Measurements from ENCODE around the gene SCO2. TPM values are rescaled to one million over a fixed set of nuclear protein-coding genes. Genes with fewer than 3 reads are reported as not detected.

SCO2 gene, protein sequence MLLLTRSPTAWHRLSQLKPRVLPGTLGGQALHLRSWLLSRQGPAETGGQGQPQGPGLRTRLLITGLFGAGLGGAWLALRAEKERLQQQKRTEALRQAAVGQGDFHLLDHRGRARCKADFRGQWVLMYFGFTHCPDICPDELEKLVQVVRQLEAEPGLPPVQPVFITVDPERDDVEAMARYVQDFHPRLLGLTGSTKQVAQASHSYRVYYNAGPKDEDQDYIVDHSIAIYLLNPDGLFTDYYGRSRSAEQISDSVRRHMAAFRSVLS
- 1 to 10 TPM in 6 of 7 donors, not detected in 1; 1.2 to 7.4 (median 5.0) TPM for total RNA-seq
- polyA plus RNA-seq = 10 to 100 TPM in 2 of 3 donors, 1 to 10 TPM in 1; 4.4 to 12.7 (median 12.0) TPM
- long read RNA-seq, donor 1, partial matches to known transcripts = 0 of 2 reads
- long read RNA-seq, donor 1, other reads (novel, unspliced or antisense) = 0 of 2 reads
- long read RNA-seq, donor 2 = 0 reads

DNA sequence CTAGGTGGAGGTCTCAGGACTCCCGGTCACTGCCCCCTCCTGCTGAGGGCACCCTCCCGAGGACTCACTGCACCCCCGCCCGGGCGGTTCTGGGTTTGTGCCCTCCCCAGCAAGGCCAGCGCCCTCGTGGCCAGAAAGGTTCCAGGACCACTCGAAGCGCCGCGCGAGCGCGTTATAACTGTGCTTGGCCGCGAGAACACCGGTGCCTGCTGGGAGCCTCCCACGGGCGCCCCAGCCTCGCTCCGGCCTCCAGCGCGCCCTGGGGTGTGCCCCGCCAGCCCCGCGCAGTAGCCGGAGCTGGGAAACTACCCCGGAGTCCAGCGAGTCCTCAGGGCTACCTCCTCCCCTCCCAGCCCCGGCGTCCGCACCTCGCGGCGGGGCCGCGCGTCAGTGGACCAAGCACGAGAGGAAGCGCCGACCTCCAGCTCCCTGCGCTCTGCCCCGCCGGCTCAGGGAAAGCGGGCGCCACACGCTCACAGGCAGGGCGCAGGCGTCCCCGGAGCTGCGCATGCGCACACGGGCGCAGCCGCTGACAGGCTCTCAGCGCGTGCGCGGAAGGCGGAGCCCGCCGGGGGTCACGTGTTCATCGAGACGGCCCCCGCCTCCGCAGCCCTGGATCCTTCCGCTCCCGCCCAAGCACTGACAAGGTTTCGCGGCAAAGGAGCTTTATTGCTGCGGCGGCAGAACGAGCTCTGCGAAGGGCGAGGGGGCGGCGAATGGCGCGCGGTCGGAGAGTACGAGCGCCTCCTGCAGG, at the start of gene SCO2:
Gene SCO2, minus strand, starts transcription at position 495 of the 754 bp plus-strand sequence. CDS start 1,187 bp downstream, outside the sequence.
- intact Hi-C loops (cut with DNase I; ENCODE audit: low total_unique reads) = no loop called here
- 0 to 1% (median 1%) methylated on average over 19 to 84 of the region's 84 CpGs for WGBS, 5 donors
- peaks cover 30 to 73% (median 52%) of the 10 kb centered on the region in 6 donors for H3K4me1 ChIP-seq

DNA sequence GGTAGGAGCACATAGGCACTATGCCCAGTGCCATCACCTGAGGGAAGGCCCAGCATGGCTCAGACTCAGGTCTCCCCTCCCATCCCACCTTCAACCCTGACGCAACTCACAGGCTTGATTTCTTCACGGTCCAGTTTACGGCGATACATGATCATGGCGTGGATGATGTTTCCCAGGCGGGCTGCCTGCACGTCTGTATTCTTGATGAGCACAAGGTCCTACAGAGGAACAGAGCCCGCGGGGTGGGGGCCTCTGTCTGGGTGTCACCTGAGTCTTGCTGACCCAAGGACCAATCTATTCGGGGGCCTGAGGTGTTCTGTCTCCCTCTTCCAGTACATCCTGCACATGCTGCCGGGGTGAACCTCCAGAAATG, 49.0 kb upstream of the SCO2 start:
- TF ChIP-seq, protein P1, sequence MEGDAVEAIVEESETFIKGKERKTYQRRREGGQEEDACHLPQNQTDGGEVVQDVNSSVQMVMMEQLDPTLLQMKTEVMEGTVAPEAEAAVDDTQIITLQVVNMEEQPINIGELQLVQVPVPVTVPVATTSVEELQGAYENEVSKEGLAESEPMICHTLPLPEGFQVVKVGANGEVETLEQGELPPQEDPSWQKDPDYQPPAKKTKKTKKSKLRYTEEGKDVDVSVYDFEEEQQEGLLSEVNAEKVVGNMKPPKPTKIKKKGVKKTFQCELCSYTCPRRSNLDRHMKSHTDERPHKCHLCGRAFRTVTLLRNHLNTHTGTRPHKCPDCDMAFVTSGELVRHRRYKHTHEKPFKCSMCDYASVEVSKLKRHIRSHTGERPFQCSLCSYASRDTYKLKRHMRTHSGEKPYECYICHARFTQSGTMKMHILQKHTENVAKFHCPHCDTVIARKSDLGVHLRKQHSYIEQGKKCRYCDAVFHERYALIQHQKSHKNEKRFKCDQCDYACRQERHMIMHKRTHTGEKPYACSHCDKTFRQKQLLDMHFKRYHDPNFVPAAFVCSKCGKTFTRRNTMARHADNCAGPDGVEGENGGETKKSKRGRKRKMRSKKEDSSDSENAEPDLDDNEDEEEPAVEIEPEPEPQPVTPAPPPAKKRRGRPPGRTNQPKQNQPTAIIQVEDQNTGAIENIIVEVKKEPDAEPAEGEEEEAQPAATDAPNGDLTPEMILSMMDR (IDR thresholded peaks at IDR 0.05 in 8 of 11, conservative IDR thresholded peaks at IDR 0.05 in 3 of 11) = no peak
- TF ChIP-seq POLR2AphosphoS5 (IDR thresholded peaks at IDR 0.05) (no peak), POLR2A (IDR thresholded peaks at IDR 0.05) (no peak)
- DNase-seq = no peak
- Histone ChIP-seq H3K27ac (no peak overlapping the region), H3K27me3 (replicated peaks in 1 of 7) (peaks cover 0 to 9% (median 0%) of the 10 kb centered on the region in 7 donors), H3K4me1 (peaks cover 0 to 15% (median 6%) of the 10 kb centered on the region in 6 donors), H3K9me3 (no peaks in the 10 kb centered on the region), H3K4me3 (no peak overlapping the region), H3K36me3 (peaks cover 0 to 91% (median 29%) of the 10 kb centered on the region in 6 donors)
- intact Hi-C loops (cut with DNase I; ENCODE audit: low total_unique reads) = no loop called here
- WGBS, 5 donors = 89 to 97% (median 96%) methylated on average over 10 to 11 of the region's 11 CpGs

More for the DNA sequence above, at the start of gene SCO2:
- H3K9me3 ChIP-seq = no peaks in the 10 kb centered on the region
- peak within 1 kb of the TSS; percentile 81 to 100 (median 99) for H3K27ac ChIP-seq
- H3K27me3 ChIP-seq (replicated peaks in 1 of 7) = no peaks in the 10 kb centered on the region
- TF ChIP-seq, protein P1 (IDR thresholded peaks at IDR 0.05 in 8 of 11, conservative IDR thresholded peaks at IDR 0.05 in 3 of 11) = peak in 5 of 11 experiments; percentile 12 to 48 (median 40)
- TF ChIP-seq POLR2A (IDR thresholded peaks at IDR 0.05) (peak; percentile 42 to 72 (median 70)), POLR2AphosphoS5 (IDR thresholded peaks at IDR 0.05) (peak; percentile 96 to 97 (median 96))
- peak within 1 kb of the TSS; percentile 39 to 97 (median 82) for H3K4me3 ChIP-seq
- peak; percentile 99 for DNase-seq
- peaks cover 0 to 59% (median 37%) of the 10 kb centered on the region in 6 donors for H3K36me3 ChIP-seq

DNA sequence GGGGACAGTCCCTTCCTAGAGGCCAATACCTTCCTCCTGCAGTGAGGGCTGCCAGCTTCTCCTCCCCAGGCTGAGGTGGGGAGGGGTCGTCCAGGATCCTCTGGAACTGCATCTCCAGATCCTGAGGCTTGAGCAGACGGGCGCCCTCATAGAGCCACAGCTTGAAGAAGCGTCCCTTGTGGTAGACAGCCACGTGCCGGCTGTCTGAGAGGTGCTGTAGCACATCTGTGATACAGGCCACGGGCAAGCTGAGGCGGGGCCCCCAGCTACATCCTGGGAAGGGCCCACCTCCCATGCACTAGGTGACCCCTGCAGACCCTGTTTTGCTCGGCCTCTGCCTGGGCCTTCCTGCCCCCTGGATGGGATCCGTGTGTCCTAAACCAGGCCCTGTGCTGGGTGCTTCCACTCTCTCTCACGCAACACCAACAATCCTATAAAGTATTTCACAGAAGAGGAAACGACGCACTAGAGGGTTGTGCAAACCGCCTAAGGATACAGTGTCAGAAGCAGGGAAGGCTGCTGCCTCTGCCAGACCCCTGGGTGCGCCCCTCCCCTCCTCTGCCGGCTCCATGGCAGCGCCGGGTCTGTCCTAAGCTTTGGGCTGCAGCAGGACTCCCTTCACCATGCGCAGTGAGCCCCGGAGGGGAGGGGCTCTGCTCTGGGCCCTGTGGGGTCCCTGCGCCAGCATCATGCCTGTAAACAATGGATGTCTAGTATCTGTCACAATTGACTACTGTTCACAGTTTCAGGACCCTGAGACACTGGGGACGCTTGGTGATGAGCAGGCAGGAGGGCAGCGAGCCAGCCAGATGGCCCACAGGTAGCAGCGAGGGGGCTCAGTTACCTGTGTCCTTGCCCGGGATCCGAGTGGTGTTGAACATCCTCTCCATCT, 48.3 kb upstream of the SCO2 start:
- peak in 1 of 3 donors; percentile 24 for TF ChIP-seq POLR2AphosphoS5 (IDR thresholded peaks at IDR 0.05)
- no peak for TF ChIP-seq POLR2A (IDR thresholded peaks at IDR 0.05)
- TF ChIP-seq, protein P1 (IDR thresholded peaks at IDR 0.05 in 8 of 11, conservative IDR thresholded peaks at IDR 0.05 in 3 of 11) = no peak
- no peak for DNase-seq
- peaks cover 0 to 91% (median 31%) of the 10 kb centered on the region in 6 donors for H3K36me3 ChIP-seq
- no peak overlapping the region for H3K27ac ChIP-seq
- peaks cover 0 to 9% (median 0%) of the 10 kb centered on the region in 7 donors for H3K27me3 ChIP-seq (replicated peaks in 1 of 7)
- WGBS, 5 donors = 82 to 93% (median 87%) methylated on average over 12 to 26 of the region's 26 CpGs
- no peaks in the 10 kb centered on the region for H3K9me3 ChIP-seq
- no peak overlapping the region for H3K4me3 ChIP-seq
- intact Hi-C loops (cut with DNase I; ENCODE audit: low total_unique reads) = no loop called here
- H3K4me1 ChIP-seq = peaks cover 0 to 9% (median 4%) of the 10 kb centered on the region in 6 donors
